ENCODE measurements around the gene TNFSF18. TPM values are rescaled to one million over a fixed set of nuclear protein-coding genes. Genes with fewer than 3 reads are reported as not detected.

TNFSF18 gene
- total RNA-seq, 1 donor from 2014 or later: not detected

DNA sequence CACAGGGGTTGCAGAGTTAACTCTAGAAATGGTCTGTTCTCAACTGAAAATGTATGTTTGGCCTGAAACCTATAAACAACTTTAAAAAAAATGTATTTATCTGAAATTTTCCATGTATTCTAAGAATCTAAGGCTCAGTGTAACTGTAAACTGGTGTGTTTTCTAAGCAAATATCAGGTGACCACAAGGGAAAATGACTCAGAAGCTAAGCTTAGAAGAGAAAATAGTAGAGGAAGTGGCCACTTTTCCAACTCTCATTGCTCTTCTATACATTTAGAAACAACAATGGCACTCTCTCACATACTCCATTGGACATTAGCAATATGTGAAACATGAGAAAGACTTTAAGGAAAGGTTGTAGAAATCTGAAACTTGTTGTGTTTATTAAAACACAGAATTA, 7.5 kb downstream of the TNFSF18 start:
- TF ChIP-seq, protein P1, sequence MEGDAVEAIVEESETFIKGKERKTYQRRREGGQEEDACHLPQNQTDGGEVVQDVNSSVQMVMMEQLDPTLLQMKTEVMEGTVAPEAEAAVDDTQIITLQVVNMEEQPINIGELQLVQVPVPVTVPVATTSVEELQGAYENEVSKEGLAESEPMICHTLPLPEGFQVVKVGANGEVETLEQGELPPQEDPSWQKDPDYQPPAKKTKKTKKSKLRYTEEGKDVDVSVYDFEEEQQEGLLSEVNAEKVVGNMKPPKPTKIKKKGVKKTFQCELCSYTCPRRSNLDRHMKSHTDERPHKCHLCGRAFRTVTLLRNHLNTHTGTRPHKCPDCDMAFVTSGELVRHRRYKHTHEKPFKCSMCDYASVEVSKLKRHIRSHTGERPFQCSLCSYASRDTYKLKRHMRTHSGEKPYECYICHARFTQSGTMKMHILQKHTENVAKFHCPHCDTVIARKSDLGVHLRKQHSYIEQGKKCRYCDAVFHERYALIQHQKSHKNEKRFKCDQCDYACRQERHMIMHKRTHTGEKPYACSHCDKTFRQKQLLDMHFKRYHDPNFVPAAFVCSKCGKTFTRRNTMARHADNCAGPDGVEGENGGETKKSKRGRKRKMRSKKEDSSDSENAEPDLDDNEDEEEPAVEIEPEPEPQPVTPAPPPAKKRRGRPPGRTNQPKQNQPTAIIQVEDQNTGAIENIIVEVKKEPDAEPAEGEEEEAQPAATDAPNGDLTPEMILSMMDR (conservative IDR thresholded peaks at IDR 0.05; ENCODE audit: low read depth, low read length): no peak
- no peak for DNase-seq (ENCODE audit: low read depth)
- no peak overlapping the region for H3K4me3 ChIP-seq (ENCODE audit: low read depth, low read length)

DNA sequence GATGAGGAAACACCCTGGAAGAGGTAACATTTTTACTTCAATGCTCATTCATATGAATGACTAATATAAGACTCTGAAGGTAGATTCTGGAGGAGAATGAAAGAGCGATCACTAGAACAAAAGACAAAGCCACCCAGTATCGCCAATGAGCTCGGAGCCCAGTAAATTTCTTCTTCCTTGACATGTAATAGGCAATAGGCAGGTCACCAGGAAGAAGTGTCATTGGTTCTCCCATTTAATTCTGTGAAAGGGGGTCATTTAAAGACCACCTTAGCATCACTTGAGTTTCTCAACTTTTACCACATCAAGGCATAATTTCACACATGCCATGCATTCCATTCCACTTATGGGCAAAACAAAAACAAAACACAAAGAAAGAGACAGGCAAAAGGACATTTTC, 7.9 kb downstream of the TNFSF18 start:
- no peak for DNase-seq (ENCODE audit: low read depth)
- H3K4me3 ChIP-seq (ENCODE audit: low read depth, low read length): no peak overlapping the region
- TF ChIP-seq, protein P1 (conservative IDR thresholded peaks at IDR 0.05; ENCODE audit: low read depth, low read length): no peak

DNA sequence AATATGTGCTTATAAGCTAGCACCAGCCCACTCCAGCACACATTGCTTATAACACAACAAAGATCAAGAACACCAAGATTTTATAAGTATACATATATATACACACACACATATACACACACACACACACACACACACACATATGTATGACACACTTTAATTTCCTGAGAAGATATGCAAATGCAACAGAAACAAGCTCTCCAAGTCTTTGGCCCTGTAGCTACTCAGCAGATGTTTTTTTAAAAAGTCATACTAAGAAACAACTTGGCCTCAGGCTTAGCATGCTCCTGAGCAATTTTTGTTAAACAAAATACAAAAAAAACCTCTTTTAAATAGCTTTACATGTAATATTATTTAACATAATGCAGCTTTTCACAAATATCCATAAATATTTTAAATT, 11.1 kb downstream of the TNFSF18 start:
- H3K4me3 ChIP-seq (ENCODE audit: low read depth, low read length): no peak overlapping the region

DNA sequence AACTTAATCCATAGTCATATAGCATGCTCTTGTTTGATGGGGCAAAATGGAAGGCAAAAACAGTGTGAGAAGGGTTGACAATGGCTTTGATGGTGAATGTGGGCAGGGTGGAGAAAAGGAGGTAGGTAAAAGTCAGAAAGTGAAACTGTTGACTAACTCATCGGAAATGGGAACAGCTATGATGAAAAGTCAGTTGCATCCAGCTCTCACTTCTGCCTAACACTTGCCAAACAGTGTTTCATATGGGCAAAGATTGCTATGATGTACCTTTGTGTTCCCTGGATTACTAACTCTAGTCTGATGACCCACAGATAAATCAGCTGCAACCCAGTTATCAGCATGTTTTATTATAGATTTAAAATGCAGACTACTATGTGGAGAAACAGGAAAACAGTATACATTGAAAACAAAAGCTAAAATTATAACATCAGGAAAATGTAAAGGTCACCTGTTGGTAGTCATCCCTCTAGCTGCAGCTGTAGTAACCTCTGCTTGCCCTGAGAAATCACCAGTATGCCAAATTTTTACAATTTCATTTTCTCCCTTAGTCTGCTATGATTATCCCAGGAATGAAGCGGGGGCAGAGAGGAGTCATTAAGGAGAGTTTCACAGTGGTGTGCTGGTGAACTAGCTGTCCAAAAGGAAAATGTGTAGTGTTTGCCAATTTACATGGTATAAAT, 11.7 kb downstream of the TNFSF18 start:
- TF ChIP-seq, protein P1 (conservative IDR thresholded peaks at IDR 0.05; ENCODE audit: low read depth, low read length): no peak
- DNase-seq (ENCODE audit: low read depth): no peak

More for the DNA sequence above, 11.1 kb downstream of the TNFSF18 start:
- TF ChIP-seq, protein P1 (conservative IDR thresholded peaks at IDR 0.05; ENCODE audit: low read depth, low read length): no peak
- no peak for DNase-seq (ENCODE audit: low read depth)

DNA sequence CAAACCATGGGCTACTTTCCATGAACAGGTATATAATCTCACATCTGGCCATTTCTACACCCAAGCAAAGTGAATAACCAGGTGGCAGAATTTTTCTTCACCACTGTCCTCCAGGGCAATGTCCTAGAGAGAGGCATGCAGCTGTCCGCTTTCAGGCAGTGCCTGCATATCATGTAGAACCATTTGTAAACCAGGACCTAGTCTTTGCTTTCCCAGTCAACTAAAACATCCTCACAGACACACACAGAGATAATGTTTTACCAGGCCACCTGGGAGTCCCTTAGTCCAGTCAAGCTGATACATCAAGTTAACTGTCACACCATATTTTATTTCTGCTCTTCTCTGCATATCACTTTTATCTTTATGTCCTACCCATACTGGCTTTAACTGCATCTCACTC, 26.2 kb downstream of the TNFSF18 start:
- no peak overlapping the region for H3K4me3 ChIP-seq (ENCODE audit: low read depth, low read length)
- TF ChIP-seq, protein P1 (conservative IDR thresholded peaks at IDR 0.05; ENCODE audit: low read depth, low read length): no peak
- DNase-seq (ENCODE audit: low read depth): no peak

More for the DNA sequence above, 11.7 kb downstream of the TNFSF18 start:
- H3K4me3 ChIP-seq (ENCODE audit: low read depth, low read length): no peak overlapping the region

DNA sequence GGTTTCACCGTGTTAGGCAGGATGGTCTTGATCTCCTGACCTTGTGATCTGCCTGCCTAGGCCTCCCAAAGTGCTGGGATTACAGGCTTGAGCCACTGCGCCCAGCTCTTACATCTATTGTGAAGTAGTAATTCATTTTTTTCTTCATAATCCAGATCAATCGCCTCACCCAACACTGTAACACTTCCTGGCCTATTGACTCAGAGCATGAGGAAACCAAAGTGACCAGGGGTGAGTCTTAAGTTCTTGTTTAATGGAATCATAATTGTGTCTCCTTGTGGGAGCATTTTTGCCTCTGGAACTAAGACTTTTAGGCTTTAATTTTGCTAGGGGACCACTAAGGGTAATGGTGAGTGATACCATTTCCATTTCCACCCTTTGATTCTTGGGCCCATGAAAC, 27.4 kb downstream of the TNFSF18 start:
- H3K4me3 ChIP-seq (ENCODE audit: low read depth, low read length): no peak overlapping the region
- DNase-seq (ENCODE audit: low read depth): no peak
- TF ChIP-seq, protein P1 (conservative IDR thresholded peaks at IDR 0.05; ENCODE audit: low read depth, low read length): no peak

DNA sequence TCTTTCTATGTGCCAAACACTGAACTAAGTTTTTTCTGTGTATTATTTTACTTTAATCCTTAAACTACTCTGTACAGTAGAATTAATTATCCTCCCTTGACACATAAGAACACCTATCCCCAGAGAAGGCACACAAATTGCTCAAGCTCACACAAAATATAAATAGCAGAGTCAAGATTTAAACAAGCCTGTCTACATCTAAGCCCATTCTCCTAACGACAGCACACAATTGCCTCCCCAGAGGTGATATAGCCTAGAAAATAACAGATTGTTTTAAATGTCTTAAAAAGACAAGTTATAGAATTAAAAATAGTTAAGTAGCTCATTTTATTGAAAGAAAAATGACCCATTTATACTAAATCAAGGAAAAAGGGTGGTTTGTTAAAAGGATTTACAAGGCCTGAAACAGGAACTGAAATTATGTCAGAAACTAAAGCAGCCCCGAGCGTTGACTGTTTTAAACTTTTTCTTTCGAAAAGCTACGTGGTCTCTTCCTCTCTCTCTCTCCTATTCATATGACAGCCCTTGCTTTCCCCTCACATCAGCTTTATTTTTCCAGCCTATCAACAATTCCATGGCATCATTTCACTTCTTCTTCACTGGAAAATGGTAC, 30.5 kb downstream of the TNFSF18 start:
- TF ChIP-seq, protein P1 (conservative IDR thresholded peaks at IDR 0.05; ENCODE audit: low read depth, low read length): no peak
- H3K4me3 ChIP-seq (ENCODE audit: low read depth, low read length): no peak overlapping the region
- DNase-seq (ENCODE audit: low read depth): no peak

Measured in epithelial cell of proximal tubule (primary cell).